Ovary (tissue), 9 donors: ENCODE results near the gene ATR. TPM values are rescaled to one million over a fixed set of nuclear protein-coding genes. Genes with fewer than 3 reads are reported as not detected.
"Not testable (repeated sequence)": the region's sequence is repeated elsewhere in the genome, so short reads cannot be mapped to it uniquely, and the experiment has no call there.

Experiments used
- DNase-seq, 5 donors: peaks; one replicate each; pipeline ENCODE4 v3.0.0-alpha.2; 2019 to 2020
- H3K27ac ChIP-seq, 2 donors: fragments of 200-600 bp; one replicate each; pipeline versions ENCODE4 v1.5.1 to v1.8.0; 2019 to 2022
- H3K27me3 ChIP-seq: fragments of 200-600 bp; one replicate; pipeline ENCODE4 v1.8.0; 2022
- H3K36me3 ChIP-seq: fragments of 200-600 bp; sonication (generic); one replicate; pipeline ENCODE4 v1.5.1; 2019
- H3K4me1 ChIP-seq: one replicate; pipeline ENCODE4 v1.8.1; 2013; ENCODE audit warnings: mild to moderate bottlenecking, moderate library complexity; ENCODE audit not compliant: insufficient read depth
- H3K4me3 ChIP-seq: fragments of 200-600 bp; sonication (generic); one replicate; pipeline ENCODE4 v1.5.1; 2017
- H3K9me3 ChIP-seq, 2 donors: fragments of 200-600 bp in 1 of 2; sonication (generic) in 1 of 2; one replicate each; pipeline versions ENCODE4 v1.5.1 to v1.8.1; 2013 to 2019; ENCODE audit warnings: mild to moderate bottlenecking in 1 of 2, moderate library complexity in 1 of 2
- CTCF ChIP-seq, 3 donors: fragments of 450-650 bp in 2 of 3; fragments of 200-600 bp in 1 of 3; IDR thresholded peaks; one replicate each; pipeline versions ENCODE4 v1.5.1 to v1.8.0; 2016 to 2022; ENCODE audit warnings: antibody characterized with exemption in 3 of 3, mild to moderate bottlenecking in 1 of 3
- EP300 ChIP-seq: sonication (generic); formaldehyde crosslinking; IDR thresholded peaks from one replicate; pipeline ENCODE4 v1.6.1; 2017; ENCODE audit warnings: antibody characterized with exemption
- POLR2A ChIP-seq: fragments of 450-650 bp; IDR thresholded peaks from one replicate; pipeline ENCODE4 v1.6.1; 2017; ENCODE audit warnings: antibody characterized with exemption, mild to moderate bottlenecking, moderate library complexity
- WGBS, 3 donors: extraction: QIAGEN DNeasy Blood & Tissue Kit in 1 of 3; methylation state at CpG; one replicate each; pipeline versions ENCODE4 v1.1.5 to v1.1.7; 2013 to 2017; 5-methylcytosine and 5-hydroxymethylcytosine counted together
- intact Hi-C, 4 donors: fragments of 100-400 bp; cut with DNase I; formaldehyde crosslinking; loops; one replicate each; pipeline versions ENCODE4 v1.11.0 to v1.15.1; 2022 to 2023
- polyA plus RNA-seq, 2 donors: library from polyadenylated mRNA; stranded (reverse); fragments of 200-250 nt in 1 of 2; fragments of 350-450 nt in 1 of 2; fragmentation: Illumina TruSeq in 1 of 2; extraction: RNeasy Lipid Tissue Mini Kit (QIAGEN cat#74804) in 1 of 2; gene quantifications; one replicate each; pipeline ENCODE4 v1.2.3, GENCODE V29; 2013 to 2014
- total RNA-seq, 7 donors: library from RNA; depleted of rRNA in 2 of 7; stranded (reverse); fragments of >200 nt in 2 of 7; fragmentation: NEBNext Ultra II Directional in 3 of 7; extraction: Animal tissue kit (Norgen Biotek cat#: 25700) in 3 of 7; gene quantifications; one replicate each; pipeline versions ENCODE4 v1.1.0 to v1.2.4, GENCODE V29; 2016 to 2023
- donor health status: DM: no; HTN: no; CAD: no; lungs with moderate emphysema.
- donor health status: DM: no; HTN: no; CAD: no.
- donor health status: Bipolar disorder and iron deficiency.
- donor health status: DM: yes; HTN: yes; CAD: no.
- donor health status: DM: no; HTN: no; CAD: no.
- donor health status: DM: yes; HTN: yes; CAD: no.

The ATR gene
- total and polyA plus RNA-seq, 9 donors: 6.0 to 23.4 (median 17.3) TPM

GRCh38 chr3:142596726-142597088, 18.2 kb upstream of the ATR start:
- no peak for DNase-seq
- TF ChIP-seq POLR2A (no peak), EP300 (no peak), CTCF (IDR thresholded peaks at IDR 0.05) (no peak)
- intact Hi-C loops: no loop called here

GRCh38 chr3:142595951-142596725, 17.6 kb upstream of the ATR start, which contains the start of gene PLS1:
TSS of gene PLS1 (plus strand) at chr3:142596393. CDS start at chr3:142664238, 67,845 bp downstream.
- no peak within 1 kb of the TSS for H3K27ac ChIP-seq
- peak within 1 kb of the TSS; percentile 68 for H3K4me3 ChIP-seq
- no peaks in the 10 kb centered on the region for H3K27me3 ChIP-seq
- peak; percentile 77 to 92 (median 81) for DNase-seq
- 1% methylated on average over 56 of the region's 56 CpGs for WGBS, 3 donors
- no peaks in the 10 kb centered on the region for H3K4me1 ChIP-seq
- H3K36me3 ChIP-seq: no peaks in the 10 kb centered on the region
- intact Hi-C loops: no loop called here
- TF ChIP-seq POLR2A (no peak), CTCF (IDR thresholded peaks at IDR 0.05) (peak in 1 of 3 donors; percentile 15)
- H3K9me3 ChIP-seq: no peaks in the 10 kb centered on the region

More at GRCh38 chr3:142596726-142597088, 18.2 kb upstream of the ATR start:
- no peaks in the 10 kb centered on the region for H3K27me3 ChIP-seq
- no peaks in the 10 kb centered on the region for H3K9me3 ChIP-seq
- peak overlapping the region; percentile 68 for H3K4me3 ChIP-seq
- H3K4me1 ChIP-seq: no peaks in the 10 kb centered on the region
- no peak overlapping the region for H3K27ac ChIP-seq
- 1 to 6% (median 5%) methylated on average over 5 of the region's 5 CpGs for WGBS, 3 donors
- H3K36me3 ChIP-seq: no peaks in the 10 kb centered on the region

- WGBS, 3 donors: 9 to 12% (median 10%) methylated on average over 7 of the region's 7 CpGs
- no peak for TF ChIP-seq CTCF (IDR thresholded peaks at IDR 0.05)
- TF ChIP-seq POLR2A: no peak
- no peak for TF ChIP-seq EP300
- Histone ChIP-seq H3K36me3 (no peaks in the 10 kb centered on the region), H3K4me1 (no peaks in the 10 kb centered on the region), H3K4me3 (peak overlapping the region; percentile 68), H3K27me3 (no peaks in the 10 kb centered on the region), H3K27ac (no peak overlapping the region), H3K9me3 (no peaks in the 10 kb centered on the region)
- intact Hi-C loops: no loop called here
- DNase-seq: no peak
Measured at GRCh38 chr3:142595581-142595950, 17.0 kb upstream of the ATR start.

GRCh38 chr3:142595141-142595540, 16.6 kb upstream of the ATR start:
- intact Hi-C loops: no loop called here
- 29 to 35% (median 33%) methylated on average over 1 of the region's 1 CpG for WGBS, 3 donors
- Histone ChIP-seq H3K36me3 (no peaks in the 10 kb centered on the region), H3K27me3 (no peaks in the 10 kb centered on the region), H3K9me3 (no peaks in the 10 kb centered on the region), H3K4me3 (no peak overlapping the region), H3K27ac (no peak overlapping the region), H3K4me1 (no peaks in the 10 kb centered on the region)
- no peak for TF ChIP-seq POLR2A
- no peak for TF ChIP-seq EP300
- no peak for TF ChIP-seq CTCF (IDR thresholded peaks at IDR 0.05)
- DNase-seq: no peak

GRCh38 chr3:142592268-142592667, 13.7 kb upstream of the ATR start:
- H3K9me3 ChIP-seq, H3K27ac ChIP-seq, H3K27me3 ChIP-seq, H3K4me3 ChIP-seq, H3K4me1 ChIP-seq, H3K36me3 ChIP-seq, intact Hi-C loops, DNase-seq: not testable (repeated sequence)
- 95 to 96% (median 95%) methylated on average over 7 of the region's 7 CpGs for WGBS, 3 donors
